Inflammatory macrophage treated with lipopolysaccharide for 1 hour (primary cell): ENCODE results near the gene RAPH1.
A peak's percentile ranks its signal among the peaks of the same experiment; 100 is the strongest.
"Not testable (repeated sequence)": the region's sequence is repeated elsewhere in the genome, so short reads cannot be mapped to it uniquely, and the experiment has no call there.

Source experiments
- DNase-seq, 2 donors: peaks; one replicate each; pipeline ENCODE4 v3.0.0-alpha.2; 2020 to 2022

Gene RAPH1

DNA sequence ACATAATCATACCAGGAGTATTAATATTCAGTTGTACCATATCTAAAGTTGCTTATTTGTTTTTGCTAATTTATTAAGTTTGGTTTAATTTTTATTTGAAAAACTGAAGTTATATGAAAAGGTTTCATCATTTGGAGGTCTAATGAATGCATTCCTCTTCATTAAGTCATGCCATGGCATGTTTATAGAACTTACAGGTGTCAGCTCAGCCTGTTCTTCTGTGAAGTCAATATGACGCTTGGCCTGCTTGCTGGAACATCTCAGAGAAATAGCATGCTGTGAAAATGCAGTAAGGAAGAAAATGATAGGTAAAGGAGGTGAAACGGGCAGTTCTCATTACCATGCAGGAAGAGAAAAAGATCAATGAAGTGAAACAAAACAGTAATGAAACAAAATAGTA is 58.2 kb downstream of the RAPH1 start:
- DNase-seq: no peak

- DNase-seq: no peak
Measured at GRCh38 chr2:203471323-203471722, 63.8 kb downstream of the RAPH1 start.

DNA sequence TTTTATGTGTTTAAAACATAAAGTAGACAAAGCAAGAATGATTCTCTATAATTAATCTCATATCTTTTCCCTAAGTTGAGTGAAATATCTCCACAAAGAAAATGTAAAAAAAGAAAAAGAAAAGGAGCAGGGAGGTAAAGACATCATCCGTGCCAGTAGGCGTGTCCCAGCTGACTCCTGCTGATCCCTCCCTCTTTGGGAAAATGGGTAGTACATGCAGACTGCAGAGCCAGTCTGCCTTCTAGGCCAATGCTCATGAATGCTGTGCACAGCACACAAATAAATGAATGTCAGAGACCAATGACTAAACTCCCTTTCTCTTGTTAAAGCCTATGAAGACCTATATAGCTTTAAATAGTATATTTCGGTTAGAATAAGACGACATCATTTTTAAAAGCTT is 64.7 kb downstream of the RAPH1 start:
- no peak for DNase-seq

GRCh38 chr2:203469546-203469945 is 65.6 kb downstream of the RAPH1 start:
- DNase-seq: peak in 1 of 2 donors; percentile 28

DNA sequence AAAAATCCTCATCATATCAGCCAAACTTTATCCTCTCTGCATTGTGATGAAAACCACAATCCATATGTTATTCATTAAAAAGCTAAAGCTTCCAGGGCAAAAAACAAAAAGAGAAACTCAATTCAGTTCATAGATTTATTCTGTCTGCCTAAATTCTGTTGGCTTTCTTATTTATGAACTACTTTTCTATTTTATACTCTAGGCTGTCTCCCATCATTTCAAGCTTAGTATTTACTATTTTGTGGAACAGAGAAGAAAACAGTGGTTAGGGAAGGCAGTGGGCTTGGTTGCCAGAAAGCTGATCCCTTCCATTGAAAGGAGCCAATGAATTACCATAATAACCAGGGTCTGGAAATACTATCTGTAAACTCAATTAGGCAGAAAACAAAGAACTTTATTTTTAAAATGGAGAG is 71.8 kb downstream of the RAPH1 start:
- DNase-seq: no peak

DNA sequence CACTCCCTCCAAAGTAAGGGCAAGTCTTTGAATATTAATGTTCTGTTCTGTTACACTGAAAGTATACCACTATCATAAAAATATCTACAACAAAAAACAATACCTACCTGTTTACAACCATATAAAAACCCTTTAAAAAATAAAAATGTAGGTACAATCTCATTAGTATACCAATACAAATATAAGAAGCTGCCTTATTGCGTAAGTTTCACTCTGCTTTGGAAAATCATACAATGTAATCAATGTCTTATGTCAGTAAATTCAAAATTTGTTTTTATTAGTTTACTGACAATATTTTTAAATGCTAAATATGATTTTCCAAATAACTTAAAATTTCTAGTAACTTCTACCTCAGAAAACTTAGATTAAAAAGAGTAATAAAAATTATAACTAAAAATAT is 72.8 kb downstream of the RAPH1 start:
- DNase-seq: no peak

- no peak for DNase-seq
Measured at GRCh38 chr2:203461746-203462145, 73.4 kb downstream of the RAPH1 start.

DNA sequence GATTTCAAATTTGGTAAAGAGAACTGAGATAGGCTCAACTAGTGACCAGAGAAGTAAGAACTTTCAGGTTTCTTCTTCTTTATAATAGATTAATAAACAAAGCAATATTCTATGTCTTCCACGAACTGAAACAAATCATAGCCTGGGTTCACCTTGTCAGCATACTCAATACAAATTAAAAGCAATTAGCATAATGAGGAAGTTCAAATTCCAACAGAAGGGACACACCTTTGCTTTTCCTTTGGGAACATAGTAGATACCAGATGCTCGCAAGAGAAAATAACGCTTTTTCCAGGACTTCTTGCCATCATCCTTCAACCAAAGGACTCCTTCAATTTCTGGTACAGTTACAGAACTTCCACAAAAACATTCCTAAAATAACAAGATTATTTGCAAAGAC is 79.9 kb downstream of the RAPH1 start:
- no peak for DNase-seq

DNA sequence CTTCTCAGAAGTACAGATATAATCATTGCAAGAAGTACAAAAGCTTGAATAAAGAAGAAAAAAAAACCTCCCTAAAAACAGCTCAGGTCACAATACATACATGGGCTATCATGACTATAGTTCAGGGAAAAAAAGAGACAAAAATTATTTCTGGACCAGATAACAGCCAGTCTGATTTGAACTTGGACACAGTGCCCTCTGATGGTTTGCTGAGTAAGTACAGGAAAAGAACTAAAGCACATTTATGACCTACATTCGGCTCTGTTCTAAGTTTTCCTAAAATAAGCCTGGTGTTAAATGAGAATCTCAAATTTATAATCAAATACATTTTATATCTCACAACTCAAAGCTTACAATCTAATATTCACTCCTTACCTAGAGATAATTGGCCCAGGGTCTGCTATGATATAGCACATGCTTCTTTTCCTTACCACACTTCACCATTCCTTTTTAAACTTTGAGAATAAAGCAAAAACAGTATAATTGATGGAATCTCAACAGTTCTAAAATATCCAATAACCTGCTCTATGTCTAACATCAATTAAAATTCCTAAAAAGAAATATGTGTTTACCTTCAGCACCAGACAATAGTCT is 81.1 kb downstream of the RAPH1 start:
- DNase-seq: peak; percentile 15 to 40

DNA sequence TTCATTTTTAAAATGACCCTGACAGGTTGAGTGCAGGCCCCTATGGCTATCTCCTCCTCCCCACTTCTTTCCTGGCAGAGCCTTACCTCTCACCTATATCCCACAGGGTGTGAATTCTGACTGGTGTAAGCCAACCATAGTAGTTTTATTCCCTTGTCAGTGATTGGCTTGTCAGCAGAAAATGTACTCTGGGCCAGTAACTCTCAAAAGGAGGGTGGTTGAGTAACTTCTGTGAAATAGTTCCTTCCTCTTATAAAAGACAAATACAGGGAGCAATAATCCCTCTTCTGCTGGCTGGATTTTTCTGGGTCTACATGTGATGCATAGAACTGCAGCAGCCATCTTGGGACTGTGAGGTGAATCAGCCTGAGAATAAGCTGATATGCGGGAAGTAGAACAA is 83.4 kb downstream of the RAPH1 start:
- DNase-seq: peak; percentile 55 to 59

- DNase-seq: no peak
Measured at GRCh38 chr2:203451011-203451410, 84.1 kb downstream of the RAPH1 start.

DNA sequence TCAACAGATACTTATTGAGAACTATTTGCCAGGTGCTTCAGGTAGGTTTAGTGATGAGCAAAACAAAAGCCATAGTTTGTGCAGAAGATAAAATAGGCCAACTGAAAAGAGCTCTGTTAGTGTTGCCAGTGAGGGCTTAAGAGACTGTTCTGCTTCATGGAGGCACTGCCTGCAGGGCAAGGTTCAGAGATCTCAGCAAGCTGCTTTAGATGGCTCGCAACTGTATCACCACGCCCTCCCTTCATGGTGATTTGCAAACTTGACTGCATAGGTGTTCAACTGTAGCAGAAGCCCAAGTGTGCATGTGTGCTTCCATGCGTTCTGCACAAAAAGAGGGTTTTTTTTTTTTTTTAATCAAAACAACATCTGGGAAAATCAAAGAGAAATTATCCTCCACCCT is 84.5 kb downstream of the RAPH1 start:
- DNase-seq: no peak

DNA sequence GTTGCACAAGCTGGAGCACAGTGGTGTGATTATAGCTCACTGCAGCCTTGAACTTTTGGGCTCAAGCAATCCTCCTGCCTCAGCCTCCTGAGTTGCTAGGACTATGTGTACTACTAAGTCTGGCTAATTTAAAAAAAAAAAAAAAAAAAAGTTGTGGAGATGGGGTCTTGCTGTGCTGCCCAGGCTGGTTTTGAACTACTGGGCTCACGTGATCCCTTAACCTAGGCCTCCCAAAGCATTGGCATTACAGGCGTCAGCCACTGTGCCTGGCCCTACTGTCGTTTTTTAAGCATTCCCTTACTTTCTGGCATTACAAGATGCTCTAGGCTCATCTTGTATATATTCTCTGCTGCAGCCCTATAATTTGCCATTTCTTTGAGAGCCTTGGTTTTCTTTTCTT is 88.3 kb downstream of the RAPH1 start:
- no peak for DNase-seq

- peak; percentile 31 to 42 for DNase-seq
Measured at GRCh38 chr2:203446071-203446481, 89.0 kb downstream of the RAPH1 start.

GRCh38 chr2:203444738-203445137 is 90.4 kb downstream of the RAPH1 start:
- no peak for DNase-seq

- DNase-seq: no peak
Measured at GRCh38 chr2:203442463-203442862, 92.6 kb downstream of the RAPH1 start.

DNA sequence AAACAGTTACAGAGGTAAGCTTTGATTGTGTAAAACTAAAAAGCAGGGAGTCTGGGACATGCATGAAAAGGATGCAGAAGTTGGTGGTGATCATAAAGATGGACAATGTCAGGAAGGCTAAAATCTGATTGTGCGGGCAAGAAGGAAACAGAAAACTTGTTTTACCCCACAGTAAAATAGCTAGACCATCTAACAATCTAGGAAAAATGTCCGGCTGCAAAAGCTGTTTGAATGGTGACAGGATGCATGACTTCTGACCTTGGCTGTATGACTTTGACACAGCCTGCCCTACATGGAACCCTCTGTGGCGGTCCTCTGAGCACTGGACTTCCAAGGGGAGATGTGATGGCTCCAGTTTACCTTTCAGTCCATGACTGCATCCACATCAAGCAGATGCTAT is 93.6 kb downstream of the RAPH1 start:
- DNase-seq: no peak

DNA sequence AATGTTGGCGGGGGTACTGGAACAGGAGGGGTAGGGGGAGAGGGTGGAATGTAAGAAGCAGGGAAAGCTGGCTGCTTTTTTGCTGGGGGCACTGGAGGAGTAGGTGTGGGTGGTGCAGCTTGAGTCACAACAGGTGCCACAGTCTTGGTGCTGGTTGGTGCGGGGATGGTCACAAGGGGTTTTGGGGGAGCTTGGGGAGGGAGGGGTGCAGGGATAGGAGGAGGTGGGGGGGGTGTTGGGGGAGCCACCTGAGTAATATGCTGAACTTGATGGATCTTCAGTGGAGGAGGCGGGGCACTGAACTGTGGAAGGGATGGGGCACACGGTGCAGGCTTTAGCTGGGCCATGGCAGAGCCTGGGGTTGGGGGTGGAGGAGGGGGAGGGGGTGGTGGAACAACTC is 94.4 kb downstream of the RAPH1 start:
- DNase-seq: no peak

GRCh38 chr2:203438528-203438927 is 96.6 kb downstream of the RAPH1 start:
- no peak for DNase-seq

DNA sequence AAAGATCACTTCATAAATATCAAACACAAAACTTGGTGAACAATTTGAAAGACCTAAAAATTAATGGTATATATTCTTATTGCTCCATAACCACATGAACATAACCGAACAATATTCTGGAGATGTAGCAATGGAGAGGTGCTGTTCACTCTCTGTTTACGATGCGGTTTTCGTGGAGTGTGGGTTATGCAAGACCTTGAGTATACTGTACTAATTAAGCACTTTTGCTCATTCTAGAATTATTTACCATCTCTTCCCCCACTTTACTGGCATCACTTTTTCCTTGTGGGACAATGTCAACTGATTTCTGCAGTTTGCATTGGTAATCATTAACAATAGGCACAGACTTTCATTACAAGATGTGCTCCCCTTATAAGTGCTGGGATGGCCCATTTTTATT is 97.6 kb downstream of the RAPH1 start:
- no peak for DNase-seq

DNA sequence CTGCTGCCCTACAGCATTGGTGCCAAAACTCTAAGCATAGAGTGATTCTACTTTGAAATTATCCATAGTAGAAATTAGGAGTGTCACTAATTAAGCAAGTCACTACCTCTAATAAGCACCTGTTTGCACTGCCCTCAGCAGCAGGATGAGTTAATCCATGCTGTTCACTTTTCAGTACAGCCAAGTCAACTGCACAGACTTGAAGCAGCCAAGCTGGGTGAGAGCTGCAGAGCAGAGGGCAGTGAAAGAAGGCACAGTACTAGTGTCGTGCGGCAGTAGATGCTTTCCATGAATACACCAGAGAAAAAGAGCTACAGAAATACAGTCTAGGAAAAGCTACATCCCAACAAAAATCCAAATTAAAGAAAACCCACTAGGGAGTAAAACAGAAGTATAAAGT is 98.6 kb downstream of the RAPH1 start:
- DNase-seq: no peak

DNA sequence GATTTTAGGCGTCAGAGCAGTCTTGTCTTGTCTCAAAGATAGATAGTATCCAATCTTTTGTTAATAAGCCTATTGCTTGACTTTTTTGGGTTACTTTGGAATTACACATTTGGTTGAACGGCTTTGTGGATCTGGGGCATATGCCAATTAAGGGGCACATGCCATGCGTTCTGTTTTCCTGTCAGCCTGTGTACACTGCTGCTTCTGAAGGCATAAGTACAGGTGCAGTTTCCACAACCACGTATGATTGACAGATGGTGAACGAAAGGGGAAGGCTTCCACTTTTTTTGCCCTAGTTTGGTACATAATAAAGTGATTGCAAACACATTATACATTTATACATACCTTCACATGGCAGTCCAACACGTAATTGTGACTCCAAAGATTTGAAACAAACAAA is 102.3 kb downstream of the RAPH1 start:
- no peak for DNase-seq

DNA sequence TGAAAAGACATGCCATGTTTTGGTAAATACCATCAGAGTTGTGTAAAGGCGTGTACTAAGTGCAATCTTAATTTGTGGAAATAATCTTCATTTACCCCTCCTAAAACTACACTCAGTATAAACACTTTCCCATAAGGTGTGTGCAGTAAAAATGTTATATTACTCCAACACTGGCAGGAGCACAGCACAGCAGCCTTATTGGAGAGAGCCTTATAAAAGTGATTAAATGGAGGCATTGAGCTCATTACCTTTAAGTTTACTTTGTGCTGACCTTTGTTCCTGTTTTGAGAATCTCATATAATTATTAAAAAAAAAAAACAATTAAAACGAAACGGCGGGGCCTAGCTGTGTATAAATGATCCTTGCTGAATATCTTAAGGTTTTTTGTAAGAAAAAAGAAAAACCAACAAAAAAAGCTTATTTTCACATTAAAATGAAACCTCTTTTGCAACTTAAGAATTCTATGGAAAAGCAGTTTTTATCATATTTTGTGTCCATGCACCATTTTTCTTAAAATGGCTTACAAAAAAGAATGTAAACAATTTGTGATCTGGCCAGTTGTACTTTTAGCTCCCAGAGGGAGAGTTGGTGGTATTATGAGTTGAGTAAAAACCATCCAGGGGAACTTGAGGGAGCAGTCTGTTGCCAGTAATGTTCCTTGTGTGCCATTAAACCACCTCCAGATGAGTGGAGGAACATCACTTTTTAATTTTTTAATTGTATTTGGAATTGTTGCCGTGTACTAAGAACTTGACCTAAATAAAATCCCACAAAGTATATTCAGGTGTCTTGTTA is 103.5 kb downstream of the RAPH1 start:
- no peak for DNase-seq

DNA sequence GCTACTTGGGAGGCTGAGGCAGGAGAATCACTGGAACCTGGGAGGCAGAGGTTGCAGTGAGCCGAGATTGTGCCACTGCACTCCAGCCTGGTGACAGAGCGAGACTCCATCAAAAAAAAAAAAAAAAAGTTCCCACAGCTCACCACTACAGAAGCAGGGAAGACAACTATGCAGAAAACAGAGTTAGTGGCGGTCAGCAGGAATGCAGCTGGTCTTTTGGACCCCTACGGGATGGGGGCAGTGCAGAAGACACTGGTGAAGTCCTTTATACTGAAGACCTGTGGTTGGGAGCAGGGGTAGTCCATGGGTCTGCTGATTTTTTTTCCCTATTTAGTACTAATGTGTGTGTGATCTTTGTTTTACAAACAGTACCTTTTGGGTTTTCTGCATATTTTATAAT is 105.5 kb downstream of the RAPH1 start:
- DNase-seq: not testable (repeated sequence)

DNA sequence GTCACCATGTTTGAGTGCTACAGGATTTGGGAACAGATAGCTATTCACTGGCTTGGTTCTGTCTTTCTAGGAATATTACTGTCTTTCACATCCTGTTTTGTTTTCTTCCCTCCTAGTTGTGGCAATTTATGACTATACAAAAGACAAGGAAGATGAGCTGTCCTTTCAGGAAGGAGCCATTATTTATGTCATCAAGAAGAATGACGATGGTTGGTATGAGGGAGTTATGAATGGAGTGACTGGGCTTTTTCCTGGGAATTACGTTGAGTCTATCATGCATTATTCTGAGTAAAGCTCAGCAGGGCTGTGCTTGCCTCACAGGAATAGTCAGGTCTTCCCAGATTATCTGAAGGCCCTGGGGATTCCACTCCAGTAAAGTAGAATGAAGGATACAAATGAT is 108.0 kb downstream of the RAPH1 start:
- peak; percentile 30 to 73 for DNase-seq
